Femur (tissue), 1 donor: ENCODE measurements around the gene TMC1.
"Not testable (repeated sequence)": the region's sequence is repeated elsewhere in the genome, so short reads cannot be mapped to it uniquely, and the experiment has no call there.

ENCODE experiments used
- DNase-seq: peaks from one replicate; pipeline ENCODE4 v3.0.0-alpha.2; 2017

Gene TMC1

DNA sequence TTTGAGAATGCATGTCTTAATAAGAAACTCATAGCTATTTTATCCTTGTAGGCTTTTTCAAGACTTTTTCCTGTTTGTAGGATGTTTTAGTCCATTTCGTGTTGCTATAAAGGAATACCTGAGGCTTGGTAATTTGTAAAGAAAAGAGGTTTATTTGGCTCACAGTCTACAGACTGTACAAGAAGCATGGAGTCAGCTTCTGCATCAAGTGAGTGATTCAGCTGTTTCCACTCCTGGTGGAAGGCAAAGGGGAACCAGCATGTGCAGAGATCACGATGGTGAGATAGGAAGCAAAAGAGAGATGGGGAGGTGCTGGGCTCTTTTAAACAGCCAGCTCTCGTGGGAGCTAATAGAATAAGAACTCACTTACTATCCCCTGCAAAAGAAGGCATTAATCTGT, 254.2 kb downstream of the TMC1 start:
- DNase-seq = no peak

DNA sequence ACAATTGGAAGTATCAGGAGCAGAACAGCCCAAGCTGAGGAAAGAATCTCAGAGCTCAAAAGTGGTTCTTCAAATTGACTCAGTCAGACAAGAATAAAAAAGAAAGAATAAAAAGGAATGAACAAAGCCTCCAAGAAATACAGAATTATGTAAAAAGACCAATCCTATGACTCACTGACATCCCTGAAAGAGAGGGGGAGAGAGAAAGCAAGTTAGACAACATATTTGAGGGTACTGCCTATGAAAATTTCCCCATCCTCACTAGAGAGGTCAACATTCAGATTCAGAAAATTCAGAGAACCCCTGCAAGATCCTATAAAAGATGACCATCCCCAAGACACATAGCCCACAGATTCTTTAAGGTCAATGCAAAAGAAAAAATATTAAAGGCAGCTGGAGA, 258.2 kb downstream of the TMC1 start:
- DNase-seq = no peak

DNA sequence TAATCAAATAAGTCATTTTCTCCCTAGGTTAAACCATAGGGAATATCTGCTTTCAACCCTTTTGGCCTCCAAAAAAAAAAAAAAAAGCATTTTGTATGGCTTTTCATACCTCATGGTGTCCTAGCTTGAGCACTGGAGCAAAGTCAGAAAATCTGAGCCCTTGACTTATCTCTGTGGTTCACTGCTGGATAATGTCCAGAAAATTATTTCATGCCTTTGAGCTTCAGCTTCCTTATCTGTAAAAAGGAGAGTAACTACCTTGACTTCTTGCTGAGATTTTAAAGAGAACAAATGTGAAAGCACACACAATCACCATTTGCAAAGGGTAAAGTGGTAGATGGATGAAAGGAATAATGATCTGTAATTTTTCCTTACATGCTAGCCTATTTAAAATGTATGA, 265.5 kb downstream of the TMC1 start:
- no peak for DNase-seq

DNA sequence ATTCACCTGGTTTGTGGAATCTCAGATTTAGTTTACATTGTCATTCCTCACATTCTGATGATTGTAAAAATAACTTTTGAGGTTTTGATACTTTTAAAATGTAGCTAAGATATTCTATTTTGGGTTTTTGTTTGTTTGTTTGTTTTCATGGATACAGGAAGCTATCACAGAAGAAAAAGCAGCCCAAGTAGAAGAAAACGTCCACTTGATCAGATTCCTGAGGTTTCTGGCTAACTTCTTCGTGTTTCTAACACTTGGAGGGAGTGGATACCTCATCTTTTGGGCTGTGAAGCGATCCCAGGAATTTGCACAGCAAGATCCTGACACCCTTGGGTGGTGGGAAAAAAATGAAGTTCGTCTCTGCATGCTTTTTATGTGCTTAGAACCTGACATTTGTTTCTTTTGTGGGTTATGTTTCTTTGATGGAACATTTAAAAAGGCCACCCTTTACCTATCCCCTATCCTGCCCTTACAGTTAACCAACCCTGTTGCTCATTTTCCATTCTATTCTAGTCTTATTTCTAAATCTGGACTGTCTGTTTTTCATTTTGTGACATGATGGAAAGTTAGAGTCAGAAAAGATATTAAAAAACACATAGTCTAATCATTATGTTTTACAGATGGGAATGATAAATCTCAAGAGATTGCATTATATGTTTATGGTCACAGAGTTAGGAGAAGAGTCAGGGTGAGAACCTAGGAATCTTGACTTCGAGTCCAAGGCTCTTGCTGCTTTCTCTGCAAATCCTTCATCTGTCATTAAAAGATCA, 267.7 kb downstream of the TMC1 start:
- no peak for DNase-seq

DNA sequence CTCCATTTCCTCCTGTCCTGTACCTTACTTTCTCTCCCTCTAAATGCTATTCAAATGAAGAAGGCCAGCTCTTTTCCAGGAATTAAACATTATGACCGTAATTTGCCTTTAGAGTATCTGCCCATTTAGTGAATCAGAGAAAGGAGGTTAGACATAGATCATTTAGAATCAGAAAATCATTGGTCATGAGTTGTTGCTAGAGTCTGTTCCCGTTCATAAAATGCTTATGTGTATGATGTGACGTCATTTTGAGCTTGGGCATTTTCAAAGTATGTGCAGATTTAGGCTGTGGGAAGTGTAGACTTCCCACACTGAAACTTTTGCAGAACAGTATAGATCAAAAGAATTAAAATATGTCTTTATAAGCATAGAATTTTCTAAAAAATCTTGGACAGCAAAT, 268.5 kb downstream of the TMC1 start:
- DNase-seq = no peak

DNA sequence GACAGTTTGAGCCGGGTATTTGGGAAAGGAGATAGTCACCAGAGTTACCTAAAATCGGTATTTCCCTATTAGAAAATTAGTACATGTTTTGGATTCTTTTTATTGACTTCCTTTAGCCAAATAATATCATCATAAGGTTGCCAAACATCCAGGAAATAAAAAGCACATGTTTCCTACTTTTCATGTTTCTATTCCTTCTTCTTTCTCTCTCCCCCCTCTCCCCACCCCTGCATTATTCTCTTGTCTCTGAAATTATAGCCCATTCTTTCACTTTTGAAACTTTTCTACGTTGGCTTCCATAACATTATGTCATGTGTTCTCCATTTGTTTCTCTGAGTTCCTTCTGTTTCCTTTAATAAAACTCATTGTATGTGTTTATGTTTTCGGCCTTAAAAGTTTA, 269.6 kb downstream of the TMC1 start:
- no peak for DNase-seq

DNA sequence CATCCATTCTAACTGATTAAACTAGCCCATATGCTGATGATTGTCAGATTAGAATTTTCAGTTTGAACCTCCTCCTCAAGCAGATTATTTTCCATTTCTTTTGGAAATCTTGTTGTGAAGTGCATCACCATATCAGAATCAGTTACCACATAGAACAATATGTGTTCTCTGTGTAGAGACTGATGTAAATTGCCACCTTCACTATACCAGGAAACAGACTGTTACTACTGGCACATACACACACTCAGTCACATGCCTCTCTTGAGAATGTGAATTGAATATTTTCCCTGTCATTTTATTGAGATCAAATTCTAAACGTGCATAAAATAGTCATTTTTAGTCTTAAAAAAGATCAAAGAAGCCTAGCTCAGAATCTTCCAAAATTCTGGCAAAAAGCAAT, 270.0 kb downstream of the TMC1 start:
- DNase-seq = no peak

DNA sequence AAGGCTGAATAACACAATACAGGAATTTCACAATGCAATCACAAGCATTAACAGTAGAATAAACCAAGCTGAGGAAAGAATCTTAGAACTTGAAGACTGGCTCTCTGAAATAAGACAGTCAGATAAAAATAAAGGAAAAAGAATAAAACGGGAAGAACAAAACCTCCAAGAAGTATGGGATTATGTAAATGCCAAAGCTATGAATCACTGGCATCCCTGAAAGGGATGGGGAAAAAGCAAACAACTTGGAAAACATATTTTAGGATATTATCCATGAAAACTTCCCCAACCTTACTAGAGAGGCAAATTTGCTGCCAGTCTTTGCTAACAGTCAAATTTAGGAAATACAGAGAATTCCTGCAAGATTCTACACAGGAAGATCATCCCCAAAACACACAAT, 273.5 kb downstream of the TMC1 start:
- DNase-seq = no peak

DNA sequence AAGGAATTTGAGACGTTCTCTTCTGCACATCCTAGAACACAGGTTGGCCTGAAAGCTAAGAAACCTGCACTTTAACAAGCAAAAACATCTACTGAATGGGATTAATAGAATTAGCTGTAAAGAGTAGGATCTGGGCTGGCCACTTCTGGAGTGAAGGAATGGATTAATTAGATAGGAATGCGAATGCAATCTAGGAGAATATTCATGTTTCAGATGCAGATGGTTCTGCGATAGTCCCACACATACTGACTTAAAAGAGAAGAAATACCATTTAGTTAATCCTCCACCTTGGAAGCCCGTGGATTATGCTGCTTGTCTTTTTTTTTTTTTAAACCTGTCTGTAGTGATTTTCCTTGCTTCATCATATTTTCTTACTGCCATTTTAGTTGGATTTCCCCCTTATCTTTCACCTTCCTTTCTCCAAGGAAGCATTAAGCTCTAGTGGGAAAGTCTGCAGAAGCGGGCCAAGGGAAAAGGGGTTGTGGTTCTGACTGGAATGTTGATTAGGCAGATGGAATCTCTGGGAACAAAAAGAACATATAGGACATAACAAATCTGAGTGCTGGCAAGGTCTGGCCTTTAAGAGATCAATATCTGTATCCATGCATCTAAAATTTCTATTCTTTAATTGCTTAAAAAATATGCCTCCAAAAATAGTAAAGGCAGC, 279.1 kb downstream of the TMC1 start:
- DNase-seq = no peak

DNA sequence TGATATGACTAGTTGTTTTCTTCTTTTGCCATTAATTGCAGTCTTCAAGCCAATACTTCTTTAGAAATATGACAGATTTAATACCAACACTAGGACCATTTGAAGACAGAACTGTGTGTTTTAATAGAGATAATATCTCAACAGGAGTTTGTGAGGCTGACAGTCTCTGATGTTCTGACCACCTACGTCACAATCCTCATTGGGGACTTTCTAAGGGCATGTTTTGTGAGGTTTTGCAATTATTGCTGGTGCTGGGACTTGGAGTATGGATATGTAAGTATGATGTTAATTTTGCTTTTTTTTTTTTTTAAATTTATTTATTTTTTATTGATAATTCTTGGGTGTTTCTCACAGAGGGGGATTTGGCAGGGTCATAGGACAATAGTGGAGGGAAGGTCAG, 283.8 kb downstream of the TMC1 start:
- DNase-seq = no peak

DNA sequence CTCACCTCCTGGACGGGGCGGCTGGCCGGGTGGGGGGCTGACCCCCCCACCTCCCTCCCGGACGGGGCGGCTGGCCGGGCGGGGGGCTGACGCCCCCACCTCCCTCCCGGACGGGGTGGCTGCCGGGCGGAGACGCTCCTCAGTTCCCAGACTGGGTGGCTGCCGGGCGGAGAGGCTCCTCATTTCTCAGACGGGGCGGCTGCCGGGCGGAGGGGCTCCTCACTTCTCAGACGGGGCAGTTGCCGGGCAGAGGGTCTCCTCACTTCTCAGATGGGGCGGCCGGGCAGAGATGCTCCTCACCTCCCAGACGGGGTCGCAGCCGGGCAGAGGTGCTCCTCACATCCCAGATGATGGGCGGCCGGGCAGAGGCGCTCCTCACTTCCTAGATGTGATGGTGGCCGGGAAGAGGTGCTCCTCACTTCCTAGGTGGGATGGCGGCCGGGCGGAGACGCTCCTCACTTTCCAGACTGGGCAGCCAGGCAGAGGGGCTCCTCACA, 285.0 kb downstream of the TMC1 start:
- DNase-seq = not testable (repeated sequence)

DNA sequence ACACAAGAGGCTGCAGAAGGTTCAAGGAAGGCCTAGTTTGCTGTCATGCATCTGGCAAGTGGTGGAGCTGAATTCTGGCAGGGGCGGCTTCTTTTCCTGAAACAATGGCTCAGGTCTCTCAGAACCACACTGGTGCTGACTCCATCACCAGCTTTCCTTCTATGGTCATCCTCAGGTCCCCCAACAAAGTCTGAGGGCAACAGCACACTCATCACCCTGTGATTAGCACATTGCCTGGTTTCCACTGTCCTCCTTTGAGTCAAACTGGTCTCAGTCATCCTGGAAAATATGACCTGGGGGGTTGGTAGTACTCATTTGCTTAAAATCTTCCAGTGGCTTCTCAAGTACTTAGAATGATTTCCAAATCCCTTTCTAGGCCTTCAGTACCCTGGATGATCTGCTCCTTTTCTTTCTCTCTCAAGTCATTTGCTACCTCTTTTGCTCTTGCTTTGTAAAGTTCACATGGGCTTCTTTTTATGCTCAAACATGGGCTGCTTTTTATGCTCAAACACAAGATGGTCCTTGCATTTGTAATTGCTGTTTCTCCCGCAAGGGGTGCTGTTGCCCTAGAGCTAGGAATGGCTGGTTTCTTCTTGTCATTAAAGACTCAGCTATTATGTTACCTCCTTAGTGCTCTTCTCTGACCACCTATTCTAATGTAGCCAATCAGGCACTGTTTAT, 286.5 kb downstream of the TMC1 start:
- no peak for DNase-seq

DNA sequence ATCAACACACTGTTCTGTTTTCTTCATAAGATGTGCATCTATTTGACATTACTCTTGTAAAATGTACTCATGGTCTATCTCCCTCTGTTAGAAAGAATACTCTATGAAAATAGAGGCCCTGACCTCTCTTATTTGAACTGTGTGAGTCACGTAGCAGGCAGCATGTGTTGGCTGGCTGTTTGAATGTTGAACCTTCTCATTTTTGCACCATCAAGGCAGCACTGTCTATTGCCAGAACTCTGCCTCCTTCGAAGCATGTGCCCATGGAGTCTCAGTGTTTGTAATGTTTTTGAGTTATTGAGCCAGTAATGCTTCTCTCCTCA, 287.0 kb downstream of the TMC1 start:
- DNase-seq = no peak

DNA sequence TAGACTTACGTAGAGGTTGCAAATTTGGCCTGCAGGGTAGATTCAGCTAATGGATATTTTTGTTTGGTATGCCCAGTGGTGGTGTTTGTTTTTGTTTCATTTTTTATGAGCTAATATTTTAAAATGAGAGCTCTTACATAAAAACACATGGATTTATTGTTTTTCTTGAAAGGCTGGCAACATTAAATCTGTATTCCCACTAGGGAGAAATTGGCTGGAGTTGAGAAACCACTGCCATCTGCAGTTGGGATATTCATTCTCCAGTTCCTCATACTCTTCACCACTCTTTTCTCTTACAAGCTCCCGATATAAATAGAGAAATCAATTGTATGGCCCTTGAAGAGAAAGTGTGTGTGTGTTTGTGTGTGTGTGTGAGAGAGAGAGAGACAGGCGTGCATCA, 288.2 kb downstream of the TMC1 start:
- DNase-seq = no peak

DNA sequence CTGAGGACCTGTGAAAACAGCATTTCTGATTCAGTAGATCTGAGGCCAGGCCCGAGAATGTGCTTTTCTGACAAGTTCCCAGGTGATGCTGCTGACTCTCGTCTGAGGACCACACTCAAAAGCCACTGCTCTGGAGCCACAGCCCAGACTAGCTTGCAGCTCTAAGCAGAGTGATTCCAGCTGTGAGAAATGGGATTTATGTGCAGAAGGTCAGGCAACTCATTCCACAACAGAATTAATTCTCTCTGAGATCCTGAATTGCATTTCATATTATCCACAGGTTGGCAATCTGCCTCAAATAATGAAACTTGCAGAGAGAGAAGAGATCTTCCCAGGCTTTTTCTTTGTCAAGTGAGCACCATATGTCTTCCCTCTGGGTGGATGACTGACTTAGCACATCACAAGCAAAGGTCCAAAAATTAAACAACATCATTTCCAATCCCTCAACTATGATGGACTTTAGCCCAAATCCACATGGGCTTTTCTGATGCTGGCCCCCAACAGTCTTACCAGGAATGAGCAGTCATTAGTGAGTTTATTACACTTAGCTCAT, 291.2 kb downstream of the TMC1 start:
- DNase-seq = no peak

DNA sequence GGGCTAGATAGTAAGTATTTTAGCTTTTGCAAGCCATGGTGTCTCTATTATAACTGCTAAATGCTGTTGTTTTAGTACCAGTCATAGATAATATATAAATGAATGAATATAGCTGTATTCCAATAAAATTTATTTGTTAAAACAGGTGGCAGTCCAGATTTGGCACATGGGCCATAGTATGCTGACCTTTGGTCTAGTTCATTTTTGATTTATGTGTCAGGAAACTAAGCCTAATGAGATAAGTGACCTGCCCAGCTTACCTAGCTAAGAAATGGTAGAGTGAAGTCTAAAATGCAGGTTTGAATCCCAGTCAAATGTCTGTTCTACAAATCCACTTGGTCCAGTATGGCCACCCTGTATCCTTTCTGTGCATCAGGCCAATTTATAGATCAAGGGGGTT, 292.1 kb downstream of the TMC1 start:
- no peak for DNase-seq

DNA sequence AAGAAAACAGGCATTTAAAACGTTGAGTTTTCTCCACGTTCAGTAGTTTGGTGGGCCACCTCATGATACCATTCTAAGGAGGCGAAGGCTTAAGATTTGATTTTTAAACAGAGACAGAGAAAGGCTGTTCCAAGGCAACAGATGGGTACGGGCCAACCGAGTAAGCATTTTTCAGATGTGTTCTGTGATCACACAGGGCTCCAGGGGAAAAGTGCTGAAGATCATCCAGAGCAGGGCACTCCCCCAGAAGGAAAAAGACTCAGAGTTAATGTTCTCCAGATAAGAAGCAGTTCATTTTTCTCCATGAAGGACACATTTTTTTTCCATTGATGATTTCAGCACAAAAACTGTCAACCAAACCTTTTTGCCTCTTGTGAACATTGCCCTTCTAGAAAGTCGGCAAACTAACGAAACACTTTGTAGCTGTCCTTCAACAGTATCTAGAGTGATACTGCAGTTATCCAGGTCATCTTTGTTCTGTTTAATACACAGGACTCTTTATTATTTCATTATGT, 292.7 kb downstream of the TMC1 start:
- DNase-seq = no peak

DNA sequence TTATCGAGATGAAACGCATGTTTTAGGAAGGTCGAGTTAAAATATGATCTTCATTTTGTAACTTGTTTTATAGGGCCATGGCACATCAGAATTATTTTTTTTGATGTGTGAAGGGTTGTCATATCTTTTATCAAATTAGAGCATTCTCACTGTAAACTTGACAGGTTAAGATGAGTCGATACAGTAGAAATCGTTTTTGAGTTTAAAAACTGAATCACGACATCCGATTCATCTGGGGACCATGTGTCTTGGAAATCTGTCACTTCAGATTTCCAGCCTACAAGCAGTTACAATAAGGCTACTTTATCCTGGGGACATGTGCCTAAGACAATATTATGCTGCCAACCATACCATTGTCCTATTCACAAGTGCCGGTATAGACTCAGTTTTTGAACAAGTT, 295.3 kb downstream of the TMC1 start:
- DNase-seq = no peak

DNA sequence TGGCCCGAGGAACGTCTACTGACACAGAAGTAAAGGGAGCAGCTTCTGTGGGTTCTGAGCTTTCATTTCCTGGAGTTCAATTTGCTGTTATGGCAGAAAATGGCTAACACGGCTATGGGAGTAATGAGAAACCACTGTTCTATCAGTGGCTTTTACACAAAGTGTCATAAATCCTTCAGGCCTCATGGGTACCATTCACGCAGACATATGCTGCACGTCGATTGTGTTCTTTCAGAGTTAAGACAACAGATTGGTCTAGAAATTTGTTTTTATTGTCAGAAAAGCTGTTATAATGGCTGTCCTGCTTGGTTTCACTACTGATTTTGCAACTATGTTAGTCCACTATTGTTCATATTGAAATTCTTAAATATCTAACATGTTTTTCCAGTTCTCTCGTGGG, 296.0 kb downstream of the TMC1 start:
- no peak for DNase-seq

DNA sequence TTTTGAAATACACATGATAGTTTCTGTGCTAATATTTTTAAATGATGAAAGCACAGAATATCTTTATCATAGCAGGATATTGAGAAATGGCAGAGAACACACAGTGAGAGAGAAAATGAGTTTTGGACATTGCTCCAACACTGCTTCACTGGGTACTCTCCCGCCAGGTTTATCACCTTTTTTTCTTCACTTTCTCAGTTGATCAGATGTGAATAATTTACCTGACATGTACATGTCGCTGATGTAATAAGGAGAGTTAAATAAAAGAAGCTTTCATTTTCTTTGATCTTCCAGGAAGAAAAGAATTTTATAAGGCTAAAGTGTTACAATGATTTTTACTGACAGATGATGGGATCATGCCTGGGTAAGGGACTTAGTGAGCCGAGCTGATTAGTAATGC, 297.0 kb downstream of the TMC1 start:
- DNase-seq = no peak

DNA sequence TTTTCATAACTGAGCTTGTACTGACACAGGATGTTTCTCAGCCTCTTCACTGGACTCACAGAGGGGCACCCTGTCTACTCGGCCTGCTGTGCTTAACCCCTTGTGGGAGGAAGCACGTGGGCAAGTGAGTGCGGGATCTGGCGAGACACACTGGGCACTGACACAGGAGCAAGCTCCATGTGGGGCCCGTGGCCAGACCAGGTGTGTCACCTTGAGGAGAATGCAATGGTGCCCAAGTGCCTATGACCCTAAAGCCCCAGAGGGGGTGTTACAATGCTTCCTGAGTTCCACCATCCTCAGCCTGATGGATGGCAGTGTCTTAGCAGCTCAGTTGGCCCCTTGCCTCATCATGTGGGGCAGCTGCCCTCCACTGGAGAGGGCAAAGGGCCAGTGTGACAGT, 302.6 kb downstream of the TMC1 start:
- DNase-seq = no peak

DNA sequence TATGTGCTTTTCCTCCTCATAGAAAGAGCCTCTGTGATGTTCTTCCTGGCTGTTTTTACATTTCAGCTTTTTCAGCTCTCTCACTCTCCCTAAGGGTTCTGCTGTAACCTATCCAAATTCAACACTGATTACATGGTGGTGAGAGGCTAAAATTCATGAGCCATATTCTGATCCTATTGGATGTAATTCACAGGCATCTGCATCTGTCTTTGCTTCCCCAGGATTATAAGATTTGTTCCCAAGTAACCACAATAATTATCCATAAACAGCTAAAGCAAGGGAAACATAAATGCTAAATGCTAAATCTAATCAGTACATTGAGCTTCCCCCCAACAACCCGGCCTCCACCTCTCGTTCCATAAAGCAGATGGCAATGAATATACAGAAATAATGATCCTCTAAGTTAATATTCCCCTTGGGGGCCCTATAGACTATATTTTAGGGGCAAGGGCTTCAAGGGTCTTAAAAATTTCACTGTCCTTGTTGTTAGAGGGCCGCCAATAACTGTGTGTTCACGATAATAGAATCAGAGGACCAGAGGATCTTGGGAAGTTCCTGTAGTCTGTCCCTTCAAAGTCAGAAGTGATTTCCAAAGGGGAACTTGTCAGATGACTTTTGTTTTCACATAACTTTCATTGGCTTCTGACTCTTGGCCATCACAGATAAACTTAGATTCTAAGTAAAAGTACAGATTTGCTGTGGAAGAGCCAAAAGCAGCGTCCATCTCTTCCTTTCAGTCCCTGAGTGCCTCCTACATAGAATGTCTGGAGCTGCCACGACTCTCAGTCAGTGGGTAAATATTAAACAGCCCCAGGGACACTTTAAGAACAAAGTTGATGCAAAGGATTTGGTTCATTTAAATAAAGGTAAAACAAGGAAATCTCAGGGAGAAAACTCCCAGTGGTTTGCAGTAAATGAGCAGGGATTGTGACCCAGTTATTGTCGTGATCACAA, 305.9 kb downstream of the TMC1 start:
- peak; percentile 46 for DNase-seq
